Measurements from ENCODE around the gene EFNA4. TPM values are rescaled to one million over a fixed set of nuclear protein-coding genes. Genes with fewer than 3 reads are reported as not detected.

EFNA4 gene
- total and polyA plus RNA-seq, 2 experiments from 2014 or later = 4.6 to 5.5 TPM

GRCh38 chr1:155043793-155044192 is 19.7 kb upstream of the EFNA4 start:
- H3K36me3 ChIP-seq (ENCODE audit: low read depth) = no peaks in the 10 kb centered on the region
- no peak overlapping the region for H2AFZ ChIP-seq
- peaks cover 9% of the 10 kb centered on the region for H3K4me1 ChIP-seq (ENCODE audit: insufficient read depth)
- no peak overlapping the region for H3K9ac ChIP-seq
- in situ Hi-C loops (cut with MboI) = no loop called here
- no peak for DNase-seq
- no peaks in the 10 kb centered on the region for H3K27me3 ChIP-seq (replicated peaks; ENCODE audit: insufficient read depth)
- H3K9me3 ChIP-seq (ENCODE audit: low read depth) = no peaks in the 10 kb centered on the region
- WGBS, 2 experiments (ENCODE audit: low coverage in 1 of 2, low lambda C conversion rate in 2 of 2, missing lambda C conversion rate in 2 of 2) = 93 to 97% methylated on average over 3 of the region's 3 CpGs
- no peaks in the 10 kb centered on the region for H3K79me2 ChIP-seq (ENCODE audit: insufficient read depth)
- H3K4me2 ChIP-seq (ENCODE audit: unreplicated experiment) = no peak overlapping the region
- H3K4me3 ChIP-seq = no peak overlapping the region
- no peaks in the 10 kb centered on the region for H3F3A ChIP-seq (ENCODE audit: insufficient read depth)
- H3K9me2 ChIP-seq (ENCODE audit: insufficient read depth) = no peaks in the 10 kb centered on the region
- TF ChIP-seq EZH2 (IDR thresholded peaks at IDR 0.05; ENCODE audit: insufficient read depth, poor library complexity, severe bottlenecking) (no peak), EZH2phosphoT487 (IDR thresholded peaks at IDR 0.05; ENCODE audit: insufficient read depth, low read depth) (no peak)
- no peak overlapping the region for H3K27ac ChIP-seq
- no peaks in the 10 kb centered on the region for H4K20me1 ChIP-seq (ENCODE audit: insufficient read depth)

GRCh38 chr1:155044365-155044764 is 19.2 kb upstream of the EFNA4 start:
- in situ Hi-C loops (cut with MboI) = no loop called here
- TF ChIP-seq EZH2 (IDR thresholded peaks at IDR 0.05; ENCODE audit: insufficient read depth, poor library complexity, severe bottlenecking) (no peak), EZH2phosphoT487 (IDR thresholded peaks at IDR 0.05; ENCODE audit: insufficient read depth, low read depth) (no peak)

GRCh38 chr1:155044812-155045657 is 18.5 kb upstream of the EFNA4 start:
- Histone ChIP-seq H3K4me1 (ENCODE audit: insufficient read depth) (peaks cover 13% of the 10 kb centered on the region), H3K4me3 (no peak overlapping the region), H3K27ac (no peak overlapping the region), H3K9me3 (ENCODE audit: low read depth) (no peaks in the 10 kb centered on the region), H3K9me2 (ENCODE audit: insufficient read depth) (no peaks in the 10 kb centered on the region), H3K9ac (no peak overlapping the region), H3K36me3 (ENCODE audit: low read depth) (no peaks in the 10 kb centered on the region), H3F3A (ENCODE audit: insufficient read depth) (peaks cover 7% of the 10 kb centered on the region), H2AFZ (no peak overlapping the region), H3K27me3 (replicated peaks; ENCODE audit: insufficient read depth) (no peaks in the 10 kb centered on the region), H4K20me1 (ENCODE audit: insufficient read depth) (no peaks in the 10 kb centered on the region), H3K4me2 (ENCODE audit: unreplicated experiment) (no peak overlapping the region), H3K79me2 (ENCODE audit: insufficient read depth) (no peaks in the 10 kb centered on the region)
- in situ Hi-C loops (cut with MboI) = no loop called here
- peak; percentile 92 for DNase-seq
- TF ChIP-seq EZH2 (IDR thresholded peaks at IDR 0.05; ENCODE audit: insufficient read depth, poor library complexity, severe bottlenecking) = no peak
- WGBS, 2 experiments (ENCODE audit: low coverage in 1 of 2, low lambda C conversion rate in 2 of 2, missing lambda C conversion rate in 2 of 2) = 51 to 62% methylated on average over 5 to 7 of the region's 7 CpGs

More at GRCh38 chr1:155044365-155044764, 19.2 kb upstream of the EFNA4 start:
- no peaks in the 10 kb centered on the region for H3K36me3 ChIP-seq (ENCODE audit: low read depth)
- no peak overlapping the region for H3K9ac ChIP-seq
- H3K4me1 ChIP-seq (ENCODE audit: insufficient read depth) = peaks cover 7% of the 10 kb centered on the region
- no peak overlapping the region for H3K4me3 ChIP-seq
- DNase-seq = no peak
- no peaks in the 10 kb centered on the region for H3K9me2 ChIP-seq (ENCODE audit: insufficient read depth)
- H3K79me2 ChIP-seq (ENCODE audit: insufficient read depth) = no peaks in the 10 kb centered on the region
- H2AFZ ChIP-seq = no peak overlapping the region
- no peak overlapping the region for H3K4me2 ChIP-seq (ENCODE audit: unreplicated experiment)
- no peak overlapping the region for H3K27ac ChIP-seq
- WGBS, 2 experiments (ENCODE audit: low coverage in 1 of 2, low lambda C conversion rate in 2 of 2, missing lambda C conversion rate in 2 of 2) = 83 to 91% methylated on average over 6 of the region's 6 CpGs
- H3F3A ChIP-seq (ENCODE audit: insufficient read depth) = no peaks in the 10 kb centered on the region; the same call in 1 of the 2 replicates
- no peaks in the 10 kb centered on the region for H3K27me3 ChIP-seq (replicated peaks; ENCODE audit: insufficient read depth)
- no peaks in the 10 kb centered on the region for H4K20me1 ChIP-seq (ENCODE audit: insufficient read depth)
- no peaks in the 10 kb centered on the region for H3K9me3 ChIP-seq (ENCODE audit: low read depth)

- H3K36me3 ChIP-seq (ENCODE audit: low read depth) = no peaks in the 10 kb centered on the region
- H3K4me1 ChIP-seq (ENCODE audit: insufficient read depth) = peaks cover 16% of the 10 kb centered on the region
- in situ Hi-C loops (cut with MboI) = no loop called here
- no peaks in the 10 kb centered on the region for H3K27me3 ChIP-seq (replicated peaks; ENCODE audit: insufficient read depth)
- 95 to 97% methylated on average over 8 of the region's 8 CpGs for WGBS, 2 experiments (ENCODE audit: low coverage in 1 of 2, low lambda C conversion rate in 2 of 2, missing lambda C conversion rate in 2 of 2)
- no peak for TF ChIP-seq EZH2 (IDR thresholded peaks at IDR 0.05; ENCODE audit: insufficient read depth, poor library complexity, severe bottlenecking)
- no peak for TF ChIP-seq EZH2phosphoT487 (IDR thresholded peaks at IDR 0.05; ENCODE audit: insufficient read depth, low read depth)
- no peak overlapping the region for H2AFZ ChIP-seq
- H3K9me3 ChIP-seq (ENCODE audit: low read depth) = no peaks in the 10 kb centered on the region
- no peaks in the 10 kb centered on the region for H3K79me2 ChIP-seq (ENCODE audit: insufficient read depth)
- H4K20me1 ChIP-seq (ENCODE audit: insufficient read depth) = no peaks in the 10 kb centered on the region
- no peak overlapping the region for H3K27ac ChIP-seq
- no peak overlapping the region for H3K4me2 ChIP-seq (ENCODE audit: unreplicated experiment)
- H3K9me2 ChIP-seq (ENCODE audit: insufficient read depth) = no peaks in the 10 kb centered on the region
- DNase-seq = no peak
- no peak overlapping the region for H3K9ac ChIP-seq
- peaks cover 10% of the 10 kb centered on the region for H3F3A ChIP-seq (ENCODE audit: insufficient read depth)
- H3K4me3 ChIP-seq = no peak overlapping the region
Observed at GRCh38 chr1:155048449-155049334, 14.8 kb upstream of the EFNA4 start.

All from GM23248 (cell line).